Liver (tissue), 9 donors: Measurements from ENCODE around the gene DUS3L. TPM values are rescaled to one million over a fixed set of nuclear protein-coding genes. Genes with fewer than 3 reads are reported as not detected.
A peak's percentile ranks its signal among the peaks of the same experiment; 100 is the strongest.

Experiments used
- DNase-seq: peaks from one replicate; pipeline ENCODE4 v3.0.0-alpha.2; 2017; ENCODE audit warnings: low spot score
- H3K27ac ChIP-seq, 2 donors: one replicate each; pipeline ENCODE4 v1.7.0; 2013; ENCODE audit warnings: inconsistent platforms in 2 of 2, low read length in 2 of 2, control low read depth in 1 of 2, low read depth in 1 of 2, mild to moderate bottlenecking in 1 of 2
- H3K27me3 ChIP-seq, 4 donors: one replicate each; pipeline versions ENCODE4 v1.6.1 to v1.7.0; 2013; ENCODE audit warnings: low read length in 3 of 4, inconsistent platforms in 1 of 4, mild to moderate bottlenecking in 1 of 4, moderate library complexity in 1 of 4; ENCODE audit not compliant: control insufficient read depth in 4 of 4, insufficient read depth in 4 of 4
- H3K36me3 ChIP-seq, 4 donors: one replicate each; pipeline versions ENCODE4 v1.6.1 to v1.7.0; 2013; ENCODE audit warnings: low read length in 3 of 4, mild to moderate bottlenecking in 3 of 4, low read depth in 1 of 4, moderate library complexity in 1 of 4; ENCODE audit not compliant: control insufficient read depth in 4 of 4, insufficient read depth in 3 of 4
- H3K4me1 ChIP-seq, 4 donors: one replicate each; pipeline versions ENCODE4 v1.6.1 to v1.7.0; 2013; ENCODE audit warnings: low read length in 3 of 4, mild to moderate bottlenecking in 3 of 4, moderate library complexity in 1 of 4; ENCODE audit not compliant: control insufficient read depth in 4 of 4, insufficient read depth in 4 of 4
- H3K4me3 ChIP-seq, 3 donors: one replicate each; pipeline versions ENCODE4 v1.6.1 to v1.7.0; 2013; ENCODE audit warnings: low read length in 3 of 3, control low read depth in 1 of 3, low read depth in 1 of 3, mild to moderate bottlenecking in 1 of 3
- H3K9ac ChIP-seq, 2 donors: one replicate each; pipeline ENCODE4 v1.7.0; 2013; ENCODE audit warnings: low read length in 2 of 2, mild to moderate bottlenecking in 2 of 2, moderate library complexity in 2 of 2, control low read depth in 1 of 2, low read depth in 1 of 2
- H3K9me3 ChIP-seq, 4 donors: one replicate each; pipeline versions ENCODE4 v1.6.1 to v1.7.0; 2013; ENCODE audit warnings: low read length in 3 of 4; ENCODE audit not compliant: control insufficient read depth in 4 of 4
- CTCF ChIP-seq: fragments of 150-350 bp; IDR thresholded peaks from 2 replicates; pipeline ENCODE4 v1.5.1; 2017; ENCODE audit warnings: improper control_type of control experiment, low read depth, low read length; ENCODE audit not compliant: missing input control
- EGR1 ChIP-seq, 2 donors: IDR thresholded peaks; 2 replicates each; pipeline ENCODE4 v1.6.1; 2016 to 2018; ENCODE audit warnings: antibody characterized with exemption in 2 of 2, low read depth in 2 of 2
- FOXA1 ChIP-seq: IDR thresholded peaks from 2 replicates; pipeline ENCODE4 v1.6.1; 2016; ENCODE audit warnings: antibody characterized with exemption
- FOXA2 ChIP-seq: IDR thresholded peaks from 2 replicates; pipeline ENCODE4 v1.6.1; 2016; ENCODE audit warnings: antibody characterized with exemption
- GABPA ChIP-seq, 2 donors: IDR thresholded peaks in 1 of 2; conservative IDR thresholded peaks in 1 of 2; 2 replicates each; pipeline ENCODE4 v1.6.1; 2016; ENCODE audit warnings: antibody characterized with exemption in 2 of 2, mild to moderate bottlenecking in 1 of 2, moderate library complexity in 1 of 2
- HNF4A ChIP-seq, 2 donors: conservative IDR thresholded peaks; 2 replicates each; pipeline ENCODE4 v1.6.1; 2016; ENCODE audit warnings: antibody characterized with exemption in 2 of 2, mild to moderate bottlenecking in 2 of 2
- JUND ChIP-seq, 2 donors: IDR thresholded peaks; 2 replicates each; pipeline ENCODE4 v1.6.1; 2016; ENCODE audit warnings: antibody characterized with exemption in 2 of 2
- MAX ChIP-seq: IDR thresholded peaks from 2 replicates; pipeline ENCODE4 v1.6.1; 2016; ENCODE audit warnings: antibody characterized with exemption
- NR2F2 ChIP-seq: IDR thresholded peaks from 2 replicates; pipeline ENCODE4 v1.6.1; 2016; ENCODE audit warnings: antibody characterized with exemption
- RAD21 ChIP-seq, 2 donors: IDR thresholded peaks; 2 replicates each; pipeline ENCODE4 v1.6.1; 2016; ENCODE audit warnings: antibody characterized with exemption in 2 of 2, mild to moderate bottlenecking in 2 of 2
- RXRA ChIP-seq, 2 donors: IDR thresholded peaks; 2 replicates each; pipeline ENCODE4 v1.6.1; 2017 to 2018; ENCODE audit warnings: antibody characterized with exemption in 2 of 2, mild to moderate bottlenecking in 1 of 2
- SP1 ChIP-seq: IDR thresholded peaks from 2 replicates; pipeline ENCODE4 v1.6.1; 2018; ENCODE audit warnings: antibody characterized with exemption, mild to moderate bottlenecking
- TAF1 ChIP-seq: conservative IDR thresholded peaks from 2 replicates; pipeline ENCODE4 v1.6.1; 2016; ENCODE audit warnings: antibody characterized with exemption, mild to moderate bottlenecking
- YY1 ChIP-seq: IDR thresholded peaks from 2 replicates; pipeline ENCODE4 v1.6.1; 2016; ENCODE audit warnings: antibody characterized with exemption, mild to moderate bottlenecking
- WGBS: extraction: QIAGEN DNeasy Blood & Tissue Kit; methylation state at CpG from one replicate; pipeline ENCODE4 v1.1.7; 2013; 5-methylcytosine and 5-hydroxymethylcytosine counted together
- polyA plus RNA-seq, 2 donors: library from polyadenylated mRNA; stranded (reverse) in 1 of 2; unstranded in 1 of 2; fragments of 200-250 nt in 1 of 2; fragments of >200 nt in 1 of 2; fragmentation: Nextera tagmentation in 1 of 2; extraction: Ambion mirVana in 1 of 2; gene quantifications; one replicate each; pipeline versions ENCODE4 v1.2.1 to v1.2.3, GENCODE V29; 2013 to 2015
- total RNA-seq, 2 donors: library from RNA; depleted of rRNA; stranded (reverse); fragments of >200 nt; gene quantifications; one replicate each; pipeline ENCODE4 v1.2.3, GENCODE V29; 2014
- TF ChIP-seq, protein P1 (sequence below): IDR thresholded peaks from 2 replicates; pipeline ENCODE4 v1.6.1; 2016; ENCODE audit warnings: antibody characterized with exemption
- TF ChIP-seq, protein P2 (sequence below): IDR thresholded peaks from 2 replicates; pipeline ENCODE4 v1.6.1; 2016; ENCODE audit warnings: antibody characterized with exemption, mild to moderate bottlenecking
- TF ChIP-seq, protein P3 (sequence below): IDR thresholded peaks from 2 replicates; pipeline ENCODE4 v1.6.1; 2016; ENCODE audit warnings: antibody characterized with exemption
- donor health status: healthy.
- donor health status: healthy.
- donor health status: healthy.
- donor health status: healthy.
- donor health status: healthy.

DUS3L gene
- total and polyA plus RNA-seq, 4 donors: 12.2 to 19.0 (median 16.9) TPM

GRCh38 chr19:5806133-5806489 is 15.1 kb upstream of the DUS3L start:
- WGBS: 42% methylated on average over 6 of the region's 6 CpGs
- no peak for DNase-seq
- Histone ChIP-seq H3K4me1 (peaks cover 15 to 30% (median 20%) of the 10 kb centered on the region in 4 donors), H3K9me3 (no peaks in the 10 kb centered on the region), H3K9ac (no peak overlapping the region), H3K36me3 (no peaks in the 10 kb centered on the region), H3K27ac (no peak overlapping the region), H3K4me3 (no peak overlapping the region), H3K27me3 (no peaks in the 10 kb centered on the region)
- TF ChIP-seq CTCF (no peak), JUND (IDR thresholded peaks at IDR 0.05) (no peak), RXRA (IDR thresholded peaks at IDR 0.05) (no peak), SP1 (no peak), TAF1 (no peak), GABPA (IDR thresholded peaks at IDR 0.05 in 1 of 2, conservative IDR thresholded peaks at IDR 0.05 in 1 of 2) (no peak), YY1 (no peak), NR2F2 (no peak), FOXA2 (no peak), HNF4A (conservative IDR thresholded peaks at IDR 0.05) (no peak)
- TF ChIP-seq, protein P1, sequence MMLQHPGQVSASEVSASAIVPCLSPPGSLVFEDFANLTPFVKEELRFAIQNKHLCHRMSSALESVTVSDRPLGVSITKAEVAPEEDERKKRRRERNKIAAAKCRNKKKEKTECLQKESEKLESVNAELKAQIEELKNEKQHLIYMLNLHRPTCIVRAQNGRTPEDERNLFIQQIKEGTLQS: no peak
- TF ChIP-seq, protein P2, sequence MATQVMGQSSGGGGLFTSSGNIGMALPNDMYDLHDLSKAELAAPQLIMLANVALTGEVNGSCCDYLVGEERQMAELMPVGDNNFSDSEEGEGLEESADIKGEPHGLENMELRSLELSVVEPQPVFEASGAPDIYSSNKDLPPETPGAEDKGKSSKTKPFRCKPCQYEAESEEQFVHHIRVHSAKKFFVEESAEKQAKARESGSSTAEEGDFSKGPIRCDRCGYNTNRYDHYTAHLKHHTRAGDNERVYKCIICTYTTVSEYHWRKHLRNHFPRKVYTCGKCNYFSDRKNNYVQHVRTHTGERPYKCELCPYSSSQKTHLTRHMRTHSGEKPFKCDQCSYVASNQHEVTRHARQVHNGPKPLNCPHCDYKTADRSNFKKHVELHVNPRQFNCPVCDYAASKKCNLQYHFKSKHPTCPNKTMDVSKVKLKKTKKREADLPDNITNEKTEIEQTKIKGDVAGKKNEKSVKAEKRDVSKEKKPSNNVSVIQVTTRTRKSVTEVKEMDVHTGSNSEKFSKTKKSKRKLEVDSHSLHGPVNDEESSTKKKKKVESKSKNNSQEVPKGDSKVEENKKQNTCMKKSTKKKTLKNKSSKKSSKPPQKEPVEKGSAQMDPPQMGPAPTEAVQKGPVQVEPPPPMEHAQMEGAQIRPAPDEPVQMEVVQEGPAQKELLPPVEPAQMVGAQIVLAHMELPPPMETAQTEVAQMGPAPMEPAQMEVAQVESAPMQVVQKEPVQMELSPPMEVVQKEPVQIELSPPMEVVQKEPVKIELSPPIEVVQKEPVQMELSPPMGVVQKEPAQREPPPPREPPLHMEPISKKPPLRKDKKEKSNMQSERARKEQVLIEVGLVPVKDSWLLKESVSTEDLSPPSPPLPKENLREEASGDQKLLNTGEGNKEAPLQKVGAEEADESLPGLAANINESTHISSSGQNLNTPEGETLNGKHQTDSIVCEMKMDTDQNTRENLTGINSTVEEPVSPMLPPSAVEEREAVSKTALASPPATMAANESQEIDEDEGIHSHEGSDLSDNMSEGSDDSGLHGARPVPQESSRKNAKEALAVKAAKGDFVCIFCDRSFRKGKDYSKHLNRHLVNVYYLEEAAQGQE: no peak
- TF ChIP-seq, protein P3, sequence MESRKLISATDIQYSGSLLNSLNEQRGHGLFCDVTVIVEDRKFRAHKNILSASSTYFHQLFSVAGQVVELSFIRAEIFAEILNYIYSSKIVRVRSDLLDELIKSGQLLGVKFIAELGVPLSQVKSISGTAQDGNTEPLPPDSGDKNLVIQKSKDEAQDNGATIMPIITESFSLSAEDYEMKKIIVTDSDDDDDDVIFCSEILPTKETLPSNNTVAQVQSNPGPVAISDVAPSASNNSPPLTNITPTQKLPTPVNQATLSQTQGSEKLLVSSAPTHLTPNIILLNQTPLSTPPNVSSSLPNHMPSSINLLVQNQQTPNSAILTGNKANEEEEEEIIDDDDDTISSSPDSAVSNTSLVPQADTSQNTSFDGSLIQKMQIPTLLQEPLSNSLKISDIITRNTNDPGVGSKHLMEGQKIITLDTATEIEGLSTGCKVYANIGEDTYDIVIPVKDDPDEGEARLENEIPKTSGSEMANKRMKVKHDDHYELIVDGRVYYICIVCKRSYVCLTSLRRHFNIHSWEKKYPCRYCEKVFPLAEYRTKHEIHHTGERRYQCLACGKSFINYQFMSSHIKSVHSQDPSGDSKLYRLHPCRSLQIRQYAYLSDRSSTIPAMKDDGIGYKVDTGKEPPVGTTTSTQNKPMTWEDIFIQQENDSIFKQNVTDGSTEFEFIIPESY: no peak

- Histone ChIP-seq H3K9me3 (no peaks in the 10 kb centered on the region), H3K36me3 (no peaks in the 10 kb centered on the region), H3K27ac (peak overlapping the region in 1 of 2 donors; percentile 23), H3K9ac (no peak overlapping the region), H3K27me3 (no peaks in the 10 kb centered on the region), H3K4me1 (peaks cover 18 to 35% (median 24%) of the 10 kb centered on the region in 4 donors), H3K4me3 (peak overlapping the region in 2 of 3 donors; percentile 59 to 71)
- DNase-seq: peak; percentile 72
- TF ChIP-seq, protein P1: no peak
- TF ChIP-seq EGR1 (IDR thresholded peaks at IDR 0.05; ENCODE audit: low read depth in 2 of 2) (no peak), RAD21 (IDR thresholded peaks at IDR 0.05) (peak; percentile 74 to 84), HNF4A (conservative IDR thresholded peaks at IDR 0.05) (peak in 1 of 2 donors; percentile 26), FOXA2 (no peak), FOXA1 (peak; percentile 26), SP1 (peak; percentile 73), CTCF (peak; percentile 80), GABPA (IDR thresholded peaks at IDR 0.05 in 1 of 2, conservative IDR thresholded peaks at IDR 0.05 in 1 of 2) (no peak), RXRA (IDR thresholded peaks at IDR 0.05) (peak in 1 of 2 donors; percentile 72), MAX (no peak)
- WGBS: 2% methylated on average over 46 of the region's 46 CpGs
Observed at GRCh38 chr19:5805462-5806132, 14.6 kb upstream of the DUS3L start.
